GM13976 (cell line): ENCODE measurements around the gene BABAM2.

Experiments
- DNase-seq: peaks from one replicate; pipeline ENCODE4 v3.0.0; 2012; ENCODE audit warnings: low spot score
- in situ Hi-C: fragments of 300-500 bp; cut with MboI; formaldehyde crosslinking; loops from one replicate; pipeline ENCODE4 v1.12.0; 2022; ENCODE audit warnings: low sequenced_read_pairs, mixed read lengths, inconsistent platforms; ENCODE audit not compliant: unreplicated experiment
- TF ChIP-seq, protein P1 (sequence below): IDR thresholded peaks from 2 replicates; pipeline ENCODE4 v1.5.1; 2012; ENCODE audit warnings: borderline replicate concordance, mild to moderate bottlenecking; ENCODE audit not compliant: insufficient read depth; ENCODE audit errors: extremely low read depth, missing control alignments, control extremely low read depth

BABAM2 gene

GRCh38 chr2:28058791-28059190 lies 168.3 kb downstream of the BABAM2 start:
- DNase-seq, result no peak
- in situ Hi-C loops, result no loop called here
- TF ChIP-seq, protein P1, sequence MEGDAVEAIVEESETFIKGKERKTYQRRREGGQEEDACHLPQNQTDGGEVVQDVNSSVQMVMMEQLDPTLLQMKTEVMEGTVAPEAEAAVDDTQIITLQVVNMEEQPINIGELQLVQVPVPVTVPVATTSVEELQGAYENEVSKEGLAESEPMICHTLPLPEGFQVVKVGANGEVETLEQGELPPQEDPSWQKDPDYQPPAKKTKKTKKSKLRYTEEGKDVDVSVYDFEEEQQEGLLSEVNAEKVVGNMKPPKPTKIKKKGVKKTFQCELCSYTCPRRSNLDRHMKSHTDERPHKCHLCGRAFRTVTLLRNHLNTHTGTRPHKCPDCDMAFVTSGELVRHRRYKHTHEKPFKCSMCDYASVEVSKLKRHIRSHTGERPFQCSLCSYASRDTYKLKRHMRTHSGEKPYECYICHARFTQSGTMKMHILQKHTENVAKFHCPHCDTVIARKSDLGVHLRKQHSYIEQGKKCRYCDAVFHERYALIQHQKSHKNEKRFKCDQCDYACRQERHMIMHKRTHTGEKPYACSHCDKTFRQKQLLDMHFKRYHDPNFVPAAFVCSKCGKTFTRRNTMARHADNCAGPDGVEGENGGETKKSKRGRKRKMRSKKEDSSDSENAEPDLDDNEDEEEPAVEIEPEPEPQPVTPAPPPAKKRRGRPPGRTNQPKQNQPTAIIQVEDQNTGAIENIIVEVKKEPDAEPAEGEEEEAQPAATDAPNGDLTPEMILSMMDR, result no peak

DNA sequence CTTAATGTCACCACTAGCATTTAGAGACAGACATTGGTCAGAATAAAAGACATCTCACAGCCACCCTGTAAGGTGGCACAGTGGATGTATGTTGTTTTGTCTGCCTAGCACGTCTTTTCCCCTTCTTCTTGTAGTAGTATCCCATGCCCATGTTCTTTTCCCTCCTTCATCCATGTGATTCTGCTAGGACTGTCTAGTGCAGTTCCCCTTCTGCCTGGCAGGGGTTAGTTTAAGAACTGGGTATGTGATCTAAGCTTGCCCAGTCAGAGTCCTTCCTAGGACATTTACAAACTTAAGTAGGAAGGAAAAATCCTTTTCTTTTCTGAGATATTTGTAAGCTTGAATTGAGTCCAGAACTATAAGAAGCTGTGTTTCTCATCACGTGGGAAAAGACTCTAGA lies 172.3 kb downstream of the BABAM2 start:
- no peak for DNase-seq
- in situ Hi-C loops, result no loop called here
- TF ChIP-seq, protein P1, result no peak

GRCh38 chr2:28063492-28063962 lies 173.0 kb downstream of the BABAM2 start:
- no peak for DNase-seq
- TF ChIP-seq, protein P1, result no peak
- in situ Hi-C loops, result no loop called here

GRCh38 chr2:28067602-28068001 lies 177.1 kb downstream of the BABAM2 start:
- DNase-seq, result no peak
- in situ Hi-C loops, result no loop called here
- TF ChIP-seq, protein P1, result no peak

DNA sequence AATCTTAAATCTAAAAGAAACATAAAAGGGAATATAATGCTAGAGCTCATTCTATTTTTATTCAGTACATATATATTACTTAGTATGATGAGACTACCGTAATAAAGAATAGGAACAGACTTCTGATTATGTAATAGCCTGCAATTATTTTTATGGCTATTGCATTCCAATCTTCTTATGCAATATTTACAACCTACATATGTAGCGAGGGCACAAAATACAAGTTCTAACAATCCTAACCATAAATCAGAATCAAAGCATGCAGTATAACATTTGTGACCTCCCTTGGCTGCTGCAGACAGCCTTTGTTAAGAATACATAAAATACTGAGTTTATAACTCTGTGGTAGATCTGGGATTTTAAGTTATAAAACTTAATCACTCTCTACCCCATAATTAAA lies 177.6 kb downstream of the BABAM2 start:
- in situ Hi-C loops, result no loop called here
- TF ChIP-seq, protein P1, result no peak
- no peak for DNase-seq

- TF ChIP-seq, protein P1, result no peak
- in situ Hi-C loops, result no loop called here
Observed at GRCh38 chr2:28068527-28068926, 178.0 kb downstream of the BABAM2 start.

DNA sequence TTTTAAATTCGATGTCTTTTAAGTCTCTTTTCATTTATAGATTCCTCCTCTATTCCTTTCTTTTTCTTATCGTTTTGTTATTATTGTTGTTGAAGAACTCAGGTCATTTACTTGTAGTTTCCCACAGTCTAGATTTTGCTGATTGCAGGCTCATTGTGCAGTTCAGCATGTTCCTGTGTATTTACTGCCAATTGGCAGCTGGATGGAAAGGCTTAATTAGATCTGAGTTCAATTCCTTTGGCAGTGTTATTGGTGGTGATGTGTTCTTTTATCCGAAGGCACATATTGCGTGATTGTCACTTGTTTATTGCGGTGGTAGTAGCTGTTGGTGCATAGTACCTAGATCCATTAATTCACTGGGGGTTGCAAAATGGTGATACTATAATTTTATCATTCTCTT lies 180.7 kb downstream of the BABAM2 start:
- no peak for DNase-seq
- in situ Hi-C loops, result no loop called here
- TF ChIP-seq, protein P1, result no peak

More at GRCh38 chr2:28068527-28068926, 178.0 kb downstream of the BABAM2 start:
- DNase-seq, result no peak
